ENCODE data around the gene DOCK2.

- no peak for TF ChIP-seq CTCF (conservative IDR thresholded peaks at IDR 0.05; ENCODE audit: low read depth, low read length)
- TF ChIP-seq EZH2 (IDR thresholded peaks at IDR 0.05; ENCODE audit: borderline replicate concordance, low read depth, low read length, poor library complexity, severe bottlenecking): no peak
Measured at GRCh38 chr5:169908864-169909263, 271.8 kb downstream of the DOCK2 start.

All from A673 (cell line).